ENCODE measurements around the gene CRTAP. TPM values are rescaled to one million over a fixed set of nuclear protein-coding genes. Genes with fewer than 3 reads are reported as not detected.

The CRTAP gene
- total RNA-seq, 1 experiment from 2014 or later: 104 TPM

- Histone ChIP-seq H3K4me1 (ENCODE audit: control insufficient read depth in 1 of 2, insufficient read depth in 2 of 2, low read length in 2 of 2) (peaks cover 8 to 10% of the 10 kb centered on the region in 2 experiments; a peak in 3 of 4 replicates), H3K4me3 (replicated peaks in 1 of 2; ENCODE audit: low read depth in 1 of 2, low read length in 2 of 2) (no peak overlapping the region), H3K4me2 (ENCODE audit: low read length) (no peak overlapping the region), H2AFZ (ENCODE audit: low read depth, low read length, poor library complexity, severe bottlenecking) (no peak overlapping the region), H3K9me2 (ENCODE audit: insufficient read depth) (no peaks in the 10 kb centered on the region), H3K9ac (ENCODE audit: low read length) (no peak overlapping the region), H3K79me2 (ENCODE audit: insufficient read depth, low read length) (0 out of 2 replicates have a peak, but pooled peaks cover 3% of the 10 kb centered on the region), H4K20me1 (ENCODE audit: insufficient read depth) (no peaks in the 10 kb centered on the region), H3K9me3 (ENCODE audit: control insufficient read depth in 1 of 2, insufficient read depth in 1 of 2, low read depth in 1 of 2, low read length in 2 of 2) (no peaks in the 10 kb centered on the region), H3K27ac (ENCODE audit: low read depth, low read length) (no peak overlapping the region), H3K36me3 (ENCODE audit: control insufficient read depth in 1 of 2, insufficient read depth in 2 of 2, low read length in 2 of 2) (no peaks in the 10 kb centered on the region), H3K27me3 (ENCODE audit: insufficient read depth, low read length) (no peaks in the 10 kb centered on the region)
- ATAC-seq (no peak), DNase-seq (ENCODE audit: low read depth, low spot score) (no peak)
- RAD21 ChIA-PET (ENCODE audit: low non-redundant PET in 1 of 2, low total read pairs in 2 of 2, uncharacterized antibody in 2 of 2, unreplicated experiment in 2 of 2): no interaction called here
- intact Hi-C loops (cut with micrococcal nuclease): loop anchor here (10.0 kb wide), 1 partner anchor 337 kb away; no protein-coding TSS in a partner anchor
- CTCF ChIA-PET: no interaction called here
- POLR2A ChIA-PET: no interaction called here
- BruUV-seq (replicated peaks): no TSS peak
- no peak for TF ChIP-seq ZBTB33 (IDR thresholded peaks at IDR 0.05; ENCODE audit: extremely low read depth, insufficient replicate concordance, low read length)
- TF ChIP-seq TCF7L2 (IDR thresholded peaks at IDR 0.05; ENCODE audit: borderline replicate concordance, extremely low read depth, insufficient read depth, insufficient read length): no peak
- TF ChIP-seq SRF (IDR thresholded peaks at IDR 0.05; ENCODE audit: low read depth): no peak
- no peak for TF ChIP-seq YY1 (IDR thresholded peaks at IDR 0.05; ENCODE audit: extremely low read depth, insufficient replicate concordance, low read depth, low read length)
- no peak for TF ChIP-seq CBX3 (IDR thresholded peaks at IDR 0.05; ENCODE audit: low read depth)
- TF ChIP-seq, protein P1, sequence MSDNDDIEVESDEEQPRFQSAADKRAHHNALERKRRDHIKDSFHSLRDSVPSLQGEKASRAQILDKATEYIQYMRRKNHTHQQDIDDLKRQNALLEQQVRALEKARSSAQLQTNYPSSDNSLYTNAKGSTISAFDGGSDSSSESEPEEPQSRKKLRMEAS (IDR thresholded peaks at IDR 0.05): no peak
- no peak for TF ChIP-seq SP1 (IDR thresholded peaks at IDR 0.05; ENCODE audit: low read depth)
- no peak for TF ChIP-seq POLR2A (IDR thresholded peaks at IDR 0.05; ENCODE audit: borderline replicate concordance, extremely low read depth, insufficient read depth, insufficient read length)
- no peak for TF ChIP-seq ELF1 (IDR thresholded peaks at IDR 0.05; ENCODE audit: borderline replicate concordance, low read depth)
- no peak for TF ChIP-seq ATF3 (IDR thresholded peaks at IDR 0.05)
- TF ChIP-seq REST (IDR thresholded peaks at IDR 0.05; ENCODE audit: low read depth): no peak
- no peak for TF ChIP-seq ZFX (IDR thresholded peaks at IDR 0.05)
- TF ChIP-seq EZH2phosphoT487 (IDR thresholded peaks at IDR 0.05; ENCODE audit: borderline replicate concordance): no peak
- no peak for TF ChIP-seq POLR2AphosphoS5 (IDR thresholded peaks at IDR 0.05; ENCODE audit: low read depth, low read length)
- TF ChIP-seq SIN3A (IDR thresholded peaks at IDR 0.05; ENCODE audit: low read depth): no peak
- no peak for TF ChIP-seq EZH2 (IDR thresholded peaks at IDR 0.05)
- TF ChIP-seq, protein P2, sequence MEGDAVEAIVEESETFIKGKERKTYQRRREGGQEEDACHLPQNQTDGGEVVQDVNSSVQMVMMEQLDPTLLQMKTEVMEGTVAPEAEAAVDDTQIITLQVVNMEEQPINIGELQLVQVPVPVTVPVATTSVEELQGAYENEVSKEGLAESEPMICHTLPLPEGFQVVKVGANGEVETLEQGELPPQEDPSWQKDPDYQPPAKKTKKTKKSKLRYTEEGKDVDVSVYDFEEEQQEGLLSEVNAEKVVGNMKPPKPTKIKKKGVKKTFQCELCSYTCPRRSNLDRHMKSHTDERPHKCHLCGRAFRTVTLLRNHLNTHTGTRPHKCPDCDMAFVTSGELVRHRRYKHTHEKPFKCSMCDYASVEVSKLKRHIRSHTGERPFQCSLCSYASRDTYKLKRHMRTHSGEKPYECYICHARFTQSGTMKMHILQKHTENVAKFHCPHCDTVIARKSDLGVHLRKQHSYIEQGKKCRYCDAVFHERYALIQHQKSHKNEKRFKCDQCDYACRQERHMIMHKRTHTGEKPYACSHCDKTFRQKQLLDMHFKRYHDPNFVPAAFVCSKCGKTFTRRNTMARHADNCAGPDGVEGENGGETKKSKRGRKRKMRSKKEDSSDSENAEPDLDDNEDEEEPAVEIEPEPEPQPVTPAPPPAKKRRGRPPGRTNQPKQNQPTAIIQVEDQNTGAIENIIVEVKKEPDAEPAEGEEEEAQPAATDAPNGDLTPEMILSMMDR (IDR thresholded peaks at IDR 0.05 in 2 of 3, conservative IDR thresholded peaks at IDR 0.05 in 1 of 3; ENCODE audit: borderline replicate concordance in 1 of 3, insufficient read depth in 1 of 3, low read depth in 2 of 3, low read length in 2 of 3): no peak
- TF ChIP-seq RAD21 (IDR thresholded peaks at IDR 0.05; ENCODE audit: low read depth): no peak
Measured at GRCh38 chr3:33071946-33072345, 41.9 kb upstream of the CRTAP start.
